GM12801 (cell line): ENCODE measurements around the gene KCTD17.

ENCODE experiments used
- TF ChIP-seq, protein P1 (sequence below): IDR thresholded peaks from one replicate; pipeline ENCODE4 v1.5.1; 2011; ENCODE audit warnings: control low read depth; ENCODE audit not compliant: insufficient read length; ENCODE audit errors: extremely low read depth

Gene KCTD17

DNA sequence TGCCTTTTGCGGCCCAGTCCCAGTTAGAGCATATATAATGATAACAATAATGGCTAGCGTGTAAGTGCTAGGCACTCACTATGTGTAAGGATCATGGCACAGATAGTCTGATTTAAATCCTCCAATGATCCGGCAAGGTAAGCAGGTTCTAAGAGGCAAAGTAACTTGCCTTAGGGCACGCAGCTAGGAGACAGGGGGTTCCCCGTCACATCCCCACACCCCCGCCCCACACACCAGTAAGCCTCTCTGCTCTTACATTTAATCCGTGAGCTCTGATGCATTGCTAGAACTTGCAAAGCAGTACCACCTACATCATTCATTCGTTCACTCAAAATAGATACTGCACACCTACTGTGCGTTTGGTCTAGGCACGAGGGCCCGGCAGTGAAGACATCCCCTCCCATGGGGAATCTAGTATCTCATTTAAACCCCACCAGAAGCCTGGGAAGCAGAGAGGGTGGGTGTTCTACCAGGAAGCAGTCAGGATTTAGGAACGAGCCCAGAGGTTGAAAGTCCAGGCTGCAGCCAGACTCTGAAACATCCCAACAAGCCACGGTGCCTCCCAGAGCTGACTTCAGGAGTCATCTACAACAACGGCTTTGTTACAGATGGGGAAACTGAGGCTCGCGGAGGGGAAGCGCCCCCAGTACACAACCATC lies 37.3 kb downstream of the KCTD17 start:
- TF ChIP-seq, protein P1, sequence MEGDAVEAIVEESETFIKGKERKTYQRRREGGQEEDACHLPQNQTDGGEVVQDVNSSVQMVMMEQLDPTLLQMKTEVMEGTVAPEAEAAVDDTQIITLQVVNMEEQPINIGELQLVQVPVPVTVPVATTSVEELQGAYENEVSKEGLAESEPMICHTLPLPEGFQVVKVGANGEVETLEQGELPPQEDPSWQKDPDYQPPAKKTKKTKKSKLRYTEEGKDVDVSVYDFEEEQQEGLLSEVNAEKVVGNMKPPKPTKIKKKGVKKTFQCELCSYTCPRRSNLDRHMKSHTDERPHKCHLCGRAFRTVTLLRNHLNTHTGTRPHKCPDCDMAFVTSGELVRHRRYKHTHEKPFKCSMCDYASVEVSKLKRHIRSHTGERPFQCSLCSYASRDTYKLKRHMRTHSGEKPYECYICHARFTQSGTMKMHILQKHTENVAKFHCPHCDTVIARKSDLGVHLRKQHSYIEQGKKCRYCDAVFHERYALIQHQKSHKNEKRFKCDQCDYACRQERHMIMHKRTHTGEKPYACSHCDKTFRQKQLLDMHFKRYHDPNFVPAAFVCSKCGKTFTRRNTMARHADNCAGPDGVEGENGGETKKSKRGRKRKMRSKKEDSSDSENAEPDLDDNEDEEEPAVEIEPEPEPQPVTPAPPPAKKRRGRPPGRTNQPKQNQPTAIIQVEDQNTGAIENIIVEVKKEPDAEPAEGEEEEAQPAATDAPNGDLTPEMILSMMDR = no peak

- TF ChIP-seq, protein P1 = no peak
Measured at GRCh38 chr22:37089434-37089833, 37.9 kb downstream of the KCTD17 start.

GRCh38 chr22:37090920-37091695 lies 39.6 kb downstream of the KCTD17 start:
- TF ChIP-seq, protein P1 = no peak

DNA sequence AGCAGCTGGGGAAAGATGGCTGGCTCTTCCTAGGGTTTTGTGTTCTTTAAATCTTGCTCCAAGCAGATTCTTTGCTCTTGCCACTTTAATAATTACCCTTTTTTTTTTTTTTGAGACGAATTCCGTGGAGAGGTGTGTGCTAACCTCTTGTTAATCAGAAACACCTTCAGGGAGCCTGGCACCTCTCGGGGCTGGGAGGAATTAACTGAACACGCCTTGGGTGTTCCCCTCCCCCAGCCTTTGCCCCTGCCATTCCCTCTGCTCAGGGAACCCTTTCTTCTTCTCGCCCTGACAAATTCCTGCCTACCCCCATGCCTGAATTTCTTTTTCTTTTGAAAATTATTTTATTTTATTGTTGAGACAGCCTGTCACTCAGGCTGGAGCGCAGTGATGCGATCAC lies 40.5 kb downstream of the KCTD17 start:
- TF ChIP-seq, protein P1 = no peak

DNA sequence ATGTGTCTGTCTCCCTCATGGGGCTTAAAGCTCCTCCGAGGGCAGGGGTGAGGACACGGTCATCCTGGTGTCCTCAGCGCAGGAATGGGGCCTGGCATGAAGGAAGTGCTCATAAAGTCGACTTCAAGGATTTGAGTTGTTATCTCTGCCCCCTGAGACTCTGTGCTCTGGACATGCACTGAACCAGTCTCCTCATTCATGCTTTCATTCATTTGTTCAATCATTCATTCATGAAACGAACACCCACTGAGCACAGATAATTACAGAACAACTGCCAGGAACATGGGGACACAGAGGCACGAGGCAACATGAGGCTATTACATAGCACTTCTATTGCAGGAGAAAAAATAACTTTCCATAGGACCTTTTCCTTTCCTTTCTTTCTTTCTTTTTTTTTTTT lies 41.5 kb downstream of the KCTD17 start:
- TF ChIP-seq, protein P1 = no peak

DNA sequence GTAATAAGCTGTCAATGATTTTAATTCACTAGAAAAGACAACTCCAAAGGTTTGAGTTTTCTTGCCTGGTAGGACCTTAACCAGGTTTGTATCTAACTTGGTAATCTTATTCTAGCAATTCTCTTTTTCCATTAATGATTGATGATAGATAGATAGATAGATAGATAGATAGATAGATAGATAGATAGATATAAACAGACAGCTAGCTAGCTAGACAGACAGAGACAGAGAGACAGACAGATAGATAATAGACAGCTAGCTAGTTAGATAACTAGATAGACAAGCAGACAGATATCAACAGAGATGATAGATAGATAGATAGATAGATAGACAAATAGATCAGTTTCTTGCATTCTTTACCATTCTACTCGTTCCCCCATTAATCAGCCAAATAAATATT lies 42.7 kb downstream of the KCTD17 start:
- TF ChIP-seq, protein P1 = no peak

DNA sequence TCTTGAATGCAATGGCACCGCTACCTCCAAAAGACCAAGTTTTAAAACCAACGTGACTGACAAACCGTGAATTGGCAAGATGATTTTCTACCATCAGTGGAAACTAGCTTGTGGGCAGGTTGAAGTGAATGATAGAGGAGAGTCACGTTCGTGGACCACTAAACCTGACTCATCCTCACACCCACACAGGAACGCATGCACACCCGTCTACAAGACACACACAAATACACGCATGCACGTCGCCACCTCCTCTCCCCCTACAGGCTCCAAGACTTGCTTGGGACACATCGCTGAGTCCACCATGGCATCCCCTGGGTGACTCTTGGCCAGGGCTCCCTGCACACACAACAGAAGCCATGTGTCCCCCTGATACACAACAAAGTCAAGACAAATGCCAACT lies 43.6 kb downstream of the KCTD17 start:
- TF ChIP-seq, protein P1 = no peak
